Osteoblast (primary cell): Measurements from ENCODE around the gene ARHGAP42. TPM values are rescaled to one million over a fixed set of nuclear protein-coding genes. Genes with fewer than 3 reads are reported as not detected.

Experiments used
- DNase-seq: peaks from one replicate; pipeline ENCODE4 v3.0.0; 2011; ENCODE audit warnings: low spot score, mixed read lengths; ENCODE audit not compliant: insufficient read length; ENCODE audit errors: missing footprints
- H2AFZ ChIP-seq: 2 replicates; pipeline ENCODE4 v1.6.0; 2011; ENCODE audit warnings: mild to moderate bottlenecking, low read length
- H3K27ac ChIP-seq: 2 replicates; pipeline ENCODE4 v1.5.1; 2011; ENCODE audit warnings: mild to moderate bottlenecking, low read depth, low read length, moderate library complexity
- H3K27me3 ChIP-seq: 2 replicates; pipeline ENCODE4 v1.6.0; 2012; ENCODE audit warnings: mild to moderate bottlenecking, control low read depth, inconsistent platforms, low read length, moderate library complexity; ENCODE audit not compliant: insufficient read depth
- H3K36me3 ChIP-seq: 2 replicates; pipeline ENCODE4 v1.5.1; 2011; ENCODE audit warnings: mild to moderate bottlenecking, low read length, control low read depth, moderate library complexity; ENCODE audit not compliant: insufficient read depth
- H3K4me1 ChIP-seq: 2 replicates; pipeline ENCODE4 v1.5.1; 2011; ENCODE audit warnings: mild to moderate bottlenecking, low read length, control low read depth, moderate library complexity; ENCODE audit not compliant: insufficient read depth
- H3K4me2 ChIP-seq: 2 replicates; pipeline ENCODE4 v1.6.0; 2011; ENCODE audit warnings: mild to moderate bottlenecking, low read length; ENCODE audit not compliant: insufficient read depth
- H3K4me3 ChIP-seq: fragments of 200-600 bp; sonication (generic); 3 replicates; pipeline ENCODE4 v1.5.1; 2012; ENCODE audit warnings: mild to moderate bottlenecking, low read length, inconsistent platforms; ENCODE audit not compliant: insufficient read depth
- H3K79me2 ChIP-seq: 2 replicates; pipeline ENCODE4 v1.6.0; 2012; ENCODE audit warnings: mild to moderate bottlenecking, low read length, control low read depth, inconsistent platforms; ENCODE audit not compliant: insufficient read depth
- H3K9me3 ChIP-seq: 2 replicates; pipeline ENCODE4 v1.5.1; 2011; ENCODE audit warnings: low read depth, low read length, control low read depth
- H4K20me1 ChIP-seq: 2 replicates; pipeline ENCODE4 v1.6.0; 2012; ENCODE audit warnings: mild to moderate bottlenecking, low read length, control low read depth; ENCODE audit not compliant: insufficient read depth
- CTCF ChIP-seq: IDR thresholded peaks from 2 replicates; pipeline ENCODE4 v1.5.1; 2011; ENCODE audit warnings: mild to moderate bottlenecking, low read depth, low read length, moderate library complexity; ENCODE audit errors: extremely low read depth
- total RNA-seq: library from RNA; depleted of rRNA; stranded (reverse); fragments of >200 nt; gene quantifications from 2 replicates; pipeline ENCODE4 v1.2.3, GENCODE V29; 2012

Gene ARHGAP42
- total RNA-seq, 1 donor = 9.4 TPM

GRCh38 chr11:100860318-100861155 is 173.4 kb downstream of the ARHGAP42 start:
- Histone ChIP-seq H3K4me1 (peaks cover 14% of the 10 kb centered on the region), H3K27me3 (no peaks in the 10 kb centered on the region), H4K20me1 (no peaks in the 10 kb centered on the region), H3K4me3 (no peak overlapping the region), H3K79me2 (no peaks in the 10 kb centered on the region), H3K36me3 (no peaks in the 10 kb centered on the region), H3K9me3 (no peaks in the 10 kb centered on the region), H3K4me2 (no peak overlapping the region), H2AFZ (no peak overlapping the region), H3K27ac (no peak overlapping the region)
- no peak for TF ChIP-seq CTCF
- DNase-seq = no peak

GRCh38 chr11:100861212-100861611 is 174.1 kb downstream of the ARHGAP42 start:
- H3K27me3 ChIP-seq = no peaks in the 10 kb centered on the region
- H3K4me3 ChIP-seq = no peak overlapping the region
- no peaks in the 10 kb centered on the region for H4K20me1 ChIP-seq
- no peaks in the 10 kb centered on the region for H3K79me2 ChIP-seq
- no peaks in the 10 kb centered on the region for H3K36me3 ChIP-seq
- no peak overlapping the region for H3K4me2 ChIP-seq
- no peak for DNase-seq
- H3K4me1 ChIP-seq = peaks cover 10% of the 10 kb centered on the region
- no peak overlapping the region for H2AFZ ChIP-seq
- no peak for TF ChIP-seq CTCF
- no peaks in the 10 kb centered on the region for H3K9me3 ChIP-seq
- no peak overlapping the region for H3K27ac ChIP-seq

- Histone ChIP-seq H3K79me2 (no peaks in the 10 kb centered on the region), H3K27me3 (no peaks in the 10 kb centered on the region), H3K9me3 (no peaks in the 10 kb centered on the region), H3K36me3 (no peaks in the 10 kb centered on the region), H3K4me3 (no peak overlapping the region), H3K4me1 (peaks cover 9% of the 10 kb centered on the region), H2AFZ (peak overlapping the region; percentile 32), H3K27ac (peak overlapping the region; percentile 31), H3K4me2 (peak overlapping the region; percentile 8), H4K20me1 (no peaks in the 10 kb centered on the region)
- peak; percentile 4 for DNase-seq
- TF ChIP-seq CTCF = no peak
Measured at GRCh38 chr11:100863080-100863581, 176.0 kb downstream of the ARHGAP42 start.

- Histone ChIP-seq H3K4me1 (peaks cover 9% of the 10 kb centered on the region), H3K27ac (no peak overlapping the region), H3K27me3 (no peaks in the 10 kb centered on the region), H2AFZ (no peak overlapping the region), H4K20me1 (no peaks in the 10 kb centered on the region), H3K4me3 (no peak overlapping the region), H3K4me2 (no peak overlapping the region), H3K9me3 (no peaks in the 10 kb centered on the region), H3K79me2 (no peaks in the 10 kb centered on the region), H3K36me3 (no peaks in the 10 kb centered on the region)
- TF ChIP-seq CTCF = no peak
- no peak for DNase-seq
Measured at GRCh38 chr11:100865443-100866065, 178.5 kb downstream of the ARHGAP42 start.
